GM18502 (cell line): ENCODE results near the gene BCL3.
"Not testable (repeated sequence)": the region's sequence is repeated elsewhere in the genome, so short reads cannot be mapped to it uniquely, and the experiment has no call there.

Experiments
- ATAC-seq: cut with Tn5 transposase; IDR thresholded peaks from one replicate; pipeline ENCODE4 v1.9.1; 2021; ENCODE audit warnings: mild to moderate bottlenecking; ENCODE audit not compliant: unreplicated experiment, poor library complexity

BCL3 gene

GRCh38 chr19:44757057-44757734 is 8.7 kb downstream of the BCL3 start:
- no peak for ATAC-seq

DNA sequence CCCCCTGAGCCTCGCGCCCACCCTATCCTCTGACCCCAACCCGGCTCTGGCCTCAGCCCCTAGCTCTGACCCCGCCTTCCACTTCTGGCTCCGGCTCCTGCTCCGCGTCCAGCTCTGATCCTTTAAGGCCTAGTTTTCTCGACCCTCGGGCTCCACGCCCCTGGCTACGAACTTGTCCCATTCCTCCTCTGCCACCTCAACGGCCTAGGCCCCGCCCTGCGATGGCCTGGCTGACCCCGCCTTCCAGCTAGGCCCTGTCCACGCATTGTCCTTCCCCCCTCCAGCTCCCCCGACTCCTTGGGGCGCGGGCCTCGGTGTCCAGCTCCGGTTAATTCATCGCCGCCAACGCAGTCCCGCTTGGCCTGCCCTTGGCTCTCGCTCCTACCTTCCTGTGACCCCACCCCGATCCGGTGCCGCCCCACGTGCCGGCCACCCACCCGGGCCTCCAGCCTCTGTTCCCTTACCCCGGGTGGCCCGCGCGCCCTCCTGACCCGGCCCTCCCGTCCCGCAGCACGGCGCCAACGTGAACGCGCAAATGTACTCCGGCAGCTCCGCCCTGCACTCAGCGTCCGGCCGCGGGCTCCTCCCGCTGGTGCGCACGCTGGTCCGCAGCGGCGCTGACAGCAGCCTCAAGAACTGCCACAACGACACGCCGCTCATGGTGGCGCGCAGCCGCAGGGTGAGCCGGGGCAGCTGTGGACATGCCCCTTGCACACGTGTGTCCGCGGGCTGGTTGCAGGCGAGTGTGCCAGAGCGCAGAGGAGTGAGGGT is 9.4 kb downstream of the BCL3 start:
- ATAC-seq = no peak

- ATAC-seq = no peak
These were observed 10.1 kb downstream of the BCL3 start for GRCh38 chr19:44758596-44758995.

GRCh38 chr19:44759083-44759804 is 10.7 kb downstream of the BCL3 start:
- ATAC-seq = no peak

GRCh38 chr19:44762038-44762437 is 13.5 kb downstream of the BCL3 start:
- ATAC-seq = no peak

DNA sequence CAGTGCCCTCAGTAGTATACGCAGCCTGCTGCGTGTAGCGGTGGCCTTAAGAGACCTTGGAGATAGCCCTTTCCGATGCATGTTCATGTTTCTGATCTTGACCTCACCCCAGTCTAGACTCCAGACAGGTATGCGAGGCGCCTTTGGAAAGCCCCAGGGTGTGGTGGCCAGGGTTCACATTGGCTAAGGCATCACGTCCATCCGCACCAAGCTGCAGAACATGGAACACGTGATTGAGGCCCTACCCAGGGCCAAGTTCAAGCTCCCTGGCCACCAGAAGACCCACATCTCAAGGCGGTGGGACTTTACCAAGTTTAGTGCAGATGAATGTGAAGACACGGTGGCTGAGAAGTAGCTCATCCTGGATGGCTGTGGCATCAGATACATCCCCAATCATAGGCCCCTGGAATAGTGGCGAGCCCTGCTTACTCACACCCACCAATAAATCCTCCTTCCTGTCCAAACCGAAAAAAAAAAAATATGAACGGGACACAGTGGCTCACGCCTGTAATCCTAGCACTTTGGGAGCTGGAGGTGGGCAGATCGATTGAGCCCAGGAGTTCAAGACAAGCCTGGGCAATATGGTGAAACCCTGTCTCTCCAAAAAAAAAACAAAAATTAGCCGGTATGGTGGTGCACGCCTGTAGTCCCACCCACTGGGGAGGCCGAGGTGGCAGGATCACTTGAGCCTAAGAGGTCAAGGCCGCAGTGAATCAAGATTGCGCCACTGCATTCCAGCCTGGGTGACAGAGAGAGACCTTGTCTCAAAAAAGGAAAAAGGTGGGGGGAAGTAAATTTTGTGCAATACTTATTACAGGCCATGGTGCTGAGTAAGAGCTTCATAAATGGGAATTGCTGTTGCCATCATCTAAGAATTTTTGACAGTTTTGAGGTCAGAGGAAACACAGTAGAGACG is 16.8 kb downstream of the BCL3 start:
- no peak for ATAC-seq

- no peak for ATAC-seq
These were observed 17.4 kb downstream of the BCL3 start for GRCh38 chr19:44765949-44766335.

DNA sequence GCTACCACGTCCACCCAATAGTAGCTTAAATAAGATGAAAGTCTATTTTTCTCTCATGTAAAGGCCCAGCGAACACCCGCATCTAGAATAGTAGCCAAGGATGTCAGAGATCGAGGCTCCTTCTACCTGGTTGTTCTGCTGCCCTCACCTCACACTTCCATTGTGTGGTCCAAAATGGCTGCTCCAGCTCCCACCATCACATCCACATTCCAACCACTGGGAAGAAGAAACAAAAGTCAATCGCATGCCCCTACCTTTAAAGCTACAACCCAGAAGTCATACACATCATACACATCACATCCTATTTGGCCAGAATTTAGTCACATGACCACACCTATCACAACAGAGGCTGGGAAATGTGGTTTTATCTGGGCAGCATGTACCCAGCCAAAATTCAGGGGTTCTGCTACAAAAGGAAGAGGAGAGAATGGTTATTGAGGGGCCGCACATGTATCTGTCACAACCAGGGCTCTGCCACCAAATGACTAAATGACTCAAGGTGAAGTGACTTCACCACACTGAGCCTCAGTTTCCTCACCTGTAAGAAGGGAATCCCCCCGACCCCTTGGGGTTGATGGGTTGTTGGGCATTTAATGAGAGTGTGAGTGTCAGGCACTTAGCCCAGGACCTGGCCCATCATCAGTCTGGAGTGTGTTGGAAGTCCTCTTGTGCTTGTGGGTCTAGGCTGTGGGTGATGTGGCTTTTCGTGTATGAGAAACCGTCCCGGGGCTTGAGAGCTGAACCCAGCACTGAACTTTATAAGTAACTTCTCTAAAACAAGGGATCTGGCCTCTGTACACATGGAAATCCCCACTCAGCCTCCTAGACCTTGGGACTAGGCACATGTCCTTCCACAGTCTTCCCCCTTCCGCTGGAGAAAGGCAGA is 19.0 kb downstream of the BCL3 start:
- no peak for ATAC-seq

- ATAC-seq = peak; percentile 96
These were observed 22.2 kb downstream of the BCL3 start for GRCh38 chr19:44770550-44771257.

- ATAC-seq = not testable (repeated sequence)
These were observed 23.6 kb downstream of the BCL3 start for GRCh38 chr19:44772144-44772543.

- ATAC-seq = no peak
These were observed 24.5 kb downstream of the BCL3 start for GRCh38 chr19:44772959-44773358.

DNA sequence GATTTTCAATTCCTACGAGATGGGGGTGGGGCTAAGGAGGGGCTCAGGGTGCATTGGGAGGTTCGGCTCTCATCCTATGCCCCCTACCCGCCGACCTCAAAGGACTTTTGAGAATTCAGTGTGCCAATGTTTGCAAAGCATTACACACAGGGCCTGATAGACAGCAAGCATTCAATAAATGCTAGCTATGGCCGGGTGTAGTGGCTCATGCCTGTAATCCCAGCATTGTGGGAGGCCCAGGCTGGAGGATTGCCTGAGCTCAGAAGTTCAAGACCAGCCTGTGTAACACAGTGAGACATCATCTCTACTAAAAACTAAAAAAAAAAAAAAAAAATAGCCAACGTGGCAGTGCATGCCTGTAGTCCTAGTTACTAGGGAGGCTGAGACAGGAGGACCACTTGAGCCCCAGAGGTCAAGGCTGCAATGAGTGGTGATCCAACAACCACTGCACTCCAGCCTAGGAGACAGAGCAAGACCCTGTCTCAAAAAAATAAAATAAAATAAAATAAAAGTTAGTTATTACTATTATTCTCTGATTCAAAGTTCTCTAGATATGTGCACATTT is 27.2 kb downstream of the BCL3 start:
- ATAC-seq = no peak

GRCh38 chr19:44776402-44777096 is 28.0 kb downstream of the BCL3 start:
- no peak for ATAC-seq

DNA sequence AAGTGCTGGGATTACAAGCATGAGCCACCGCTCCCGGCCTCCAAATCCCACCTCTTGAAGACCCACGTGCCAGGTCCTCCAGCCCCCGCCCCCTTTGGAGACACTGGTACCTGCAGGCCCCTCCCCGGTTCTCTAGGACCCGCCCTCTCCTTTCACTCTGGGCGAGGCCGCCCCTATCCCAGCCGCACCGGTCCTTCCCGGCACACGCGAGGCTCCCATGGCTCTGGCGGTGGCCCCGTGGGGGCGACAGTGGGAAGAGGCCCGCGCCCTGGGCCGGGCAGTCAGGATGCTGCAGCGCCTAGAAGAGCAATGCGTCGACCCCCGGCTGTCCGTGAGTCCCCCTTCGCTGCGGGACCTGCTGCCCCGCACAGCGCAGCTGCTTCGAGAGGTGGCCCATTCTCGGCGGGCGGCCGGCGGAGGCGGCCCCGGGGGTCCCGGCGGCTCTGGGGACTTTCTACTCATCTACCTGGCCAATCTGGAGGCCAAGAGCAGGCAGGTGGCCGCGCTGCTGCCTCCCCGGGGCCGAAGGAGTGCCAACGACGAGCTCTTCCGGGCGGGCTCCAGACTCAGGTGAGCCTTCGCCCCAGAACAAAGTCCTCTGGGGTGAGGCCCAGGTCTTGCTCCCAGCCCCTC is 29.3 kb downstream of the BCL3 start, which contains the start of gene CBLC:
CBLC (plus strand) TSS at position 176 of the 633 bp plus-strand sequence; CDS start at position 218, 42 bp downstream.
- ATAC-seq = no peak

- ATAC-seq = no peak
These were observed 30.6 kb downstream of the BCL3 start for GRCh38 chr19:44779150-44779549.

GRCh38 chr19:44781694-44782093 is 33.2 kb downstream of the BCL3 start:
- not testable (repeated sequence) for ATAC-seq

DNA sequence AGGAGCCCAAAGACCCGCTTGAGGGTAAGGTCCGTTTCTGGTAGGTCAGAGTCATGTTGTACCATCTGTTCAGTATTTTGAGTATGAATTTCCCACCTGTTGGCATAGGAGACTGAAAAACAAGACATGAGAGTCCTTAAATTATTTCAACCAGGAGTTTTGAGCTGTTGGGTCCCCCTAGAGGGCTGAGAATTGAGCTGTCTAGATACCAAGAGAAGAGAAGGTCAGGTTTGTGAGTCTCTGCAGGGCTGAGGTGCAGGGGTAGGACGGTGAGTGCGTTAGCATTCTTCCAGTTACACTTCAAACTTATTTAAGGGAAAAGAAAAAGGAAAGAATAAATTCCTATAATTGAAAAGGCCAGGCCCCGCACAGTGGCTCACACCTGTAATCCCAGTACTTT is 34.2 kb downstream of the BCL3 start:
- no peak for ATAC-seq
